GM18870 (cell line): ENCODE measurements around the gene SOX18.
"Not testable (repeated sequence)": the region's sequence is repeated elsewhere in the genome, so short reads cannot be mapped to it uniquely, and the experiment has no call there.

Source experiments
- ATAC-seq: cut with Tn5 transposase; IDR thresholded peaks from one replicate; pipeline ENCODE4 v1.9.1; 2021; ENCODE audit warnings: moderate library complexity; ENCODE audit not compliant: unreplicated experiment

Gene SOX18

GRCh38 chr20:64049060-64049877 lies at the start of gene SOX18:
Gene SOX18, minus strand, starts transcription at chr20:64049639. Its CDS starts 123 bp downstream, at chr20:64049516.
- no peak for ATAC-seq

GRCh38 chr20:64098471-64099013 lies 49.1 kb upstream of the SOX18 start:
- no peak for ATAC-seq

- no peak for ATAC-seq
Measured at GRCh38 chr20:64096535-64096934, 47.1 kb upstream of the SOX18 start.

GRCh38 chr20:64095927-64096326 lies 46.5 kb upstream of the SOX18 start:
- no peak for ATAC-seq

- ATAC-seq: no peak
Measured at GRCh38 chr20:64095455-64095854, 46.0 kb upstream of the SOX18 start.

- no peak for ATAC-seq
Measured at GRCh38 chr20:64093013-64093503, 43.6 kb upstream of the SOX18 start.

- no peak for ATAC-seq
Measured at GRCh38 chr20:64092258-64093012, 43.0 kb upstream of the SOX18 start.

GRCh38 chr20:64091770-64092169 lies 42.3 kb upstream of the SOX18 start:
- no peak for ATAC-seq

GRCh38 chr20:64091340-64091739 lies 41.9 kb upstream of the SOX18 start:
- ATAC-seq: no peak

GRCh38 chr20:64090165-64090564 lies 40.7 kb upstream of the SOX18 start:
- no peak for ATAC-seq

GRCh38 chr20:64088586-64088985 lies 39.1 kb upstream of the SOX18 start:
- ATAC-seq: not testable (repeated sequence)

- ATAC-seq: not testable (repeated sequence)
Measured at GRCh38 chr20:64087226-64087825, 37.9 kb upstream of the SOX18 start.

- no peak for ATAC-seq
Measured at GRCh38 chr20:64086801-64087200, 37.4 kb upstream of the SOX18 start.

GRCh38 chr20:64084685-64085152 lies 35.3 kb upstream of the SOX18 start:
- no peak for ATAC-seq

- no peak for ATAC-seq
Measured at GRCh38 chr20:64083804-64084684, 34.6 kb upstream of the SOX18 start, which contains the start of gene LKAAEAR1. Gene LKAAEAR1, minus strand, starts transcription at chr20:64084398. Its CDS starts 179 bp downstream, at chr20:64084219.

GRCh38 chr20:64083378-64083803 lies 34.0 kb upstream of the SOX18 start:
- ATAC-seq: no peak

- ATAC-seq: no peak
Measured at GRCh38 chr20:64082820-64083377, 33.5 kb upstream of the SOX18 start.

- ATAC-seq: no peak
Measured at GRCh38 chr20:64082126-64082731, 32.8 kb upstream of the SOX18 start.

- ATAC-seq: no peak
Measured at GRCh38 chr20:64081624-64081964, 32.2 kb upstream of the SOX18 start.
